ENCODE measurements around the gene GFPT2.

The GFPT2 gene

GRCh38 chr5:180350711-180351465, 2.2 kb downstream of the GFPT2 start:
- no peak for DNase-seq

- DNase-seq: no peak
Observed at GRCh38 chr5:180350296-180350695, 2.8 kb downstream of the GFPT2 start.

GRCh38 chr5:180349391-180349790, 3.7 kb downstream of the GFPT2 start:
- no peak for DNase-seq

- DNase-seq: no peak
Observed at GRCh38 chr5:180348336-180348735, 4.8 kb downstream of the GFPT2 start.

- no peak for DNase-seq
Observed at GRCh38 chr5:180347702-180348101, 5.4 kb downstream of the GFPT2 start.

- no peak for DNase-seq
Observed at GRCh38 chr5:180346358-180346757, 6.8 kb downstream of the GFPT2 start.

GRCh38 chr5:180345781-180346180, 7.4 kb downstream of the GFPT2 start:
- no peak for DNase-seq

- DNase-seq: no peak
Observed at GRCh38 chr5:180345186-180345585, 8.0 kb downstream of the GFPT2 start.

- DNase-seq: no peak
Observed at GRCh38 chr5:180344696-180344999, 8.5 kb downstream of the GFPT2 start.

- DNase-seq: peak; percentile 43 to 56 (median 46)
Observed at GRCh38 chr5:180343831-180344695, 9.1 kb downstream of the GFPT2 start.

GRCh38 chr5:180343110-180343830, 9.9 kb downstream of the GFPT2 start:
- no peak for DNase-seq

GRCh38 chr5:180341595-180341994, 11.5 kb downstream of the GFPT2 start:
- DNase-seq: no peak

GRCh38 chr5:180340856-180341255, 12.3 kb downstream of the GFPT2 start:
- peak in 2 of 3 donors; percentile 26 to 34 for DNase-seq

- DNase-seq: no peak
Observed at GRCh38 chr5:180339583-180340183, 13.5 kb downstream of the GFPT2 start.

- peak; percentile 28 to 71 (median 59) for DNase-seq
Observed at GRCh38 chr5:180338001-180338707, 15.0 kb downstream of the GFPT2 start.

- no peak for DNase-seq
Observed at GRCh38 chr5:180336234-180337020, 16.7 kb downstream of the GFPT2 start.

GRCh38 chr5:180335614-180336233, 17.4 kb downstream of the GFPT2 start:
- DNase-seq: no peak

GRCh38 chr5:180334751-180335613, 18.2 kb downstream of the GFPT2 start:
- no peak for DNase-seq

GRCh38 chr5:180334176-180334575, 19.0 kb downstream of the GFPT2 start:
- DNase-seq: no peak

GRCh38 chr5:180333661-180334060, 19.5 kb downstream of the GFPT2 start:
- DNase-seq: peak; percentile 70 to 87 (median 82)
